HCT116 (cell line): ENCODE measurements around the gene TSC22D3. TPM values are rescaled to one million over a fixed set of nuclear protein-coding genes. Genes with fewer than 3 reads are reported as not detected.

ENCODE experiments used
- ATAC-seq: fragments of 200-7000 bp; cut with Tn5 transposase; 2 replicates; pipeline ENCODE4 v1.9.1; 2020; ENCODE audit warnings: mild to moderate bottlenecking, moderate library complexity
- BruUV-seq: library from RNA; stranded (reverse); fragments of 400-500 nt; replicated peaks from 2 replicates; lab custom pipeline; 2021; lab: Mats Ljungman, UMichigan
- CTCF ChIA-PET: fragments of 300-600 bp; sonication (Branson Sonifier 250); formaldehyde crosslinking; loops from one replicate; lab custom pipeline; 2021; ENCODE audit warnings: antibody characterized with exemption; lab: Charles Lee
- POLR2A ChIA-PET: fragments of 300-600, 350-600 bp; sonication (Branson Sonifier 250); formaldehyde crosslinking; loops from one replicate; lab custom pipeline; 2021; ENCODE audit warnings: antibody characterized with exemption; lab: Charles Lee
- RAD21 ChIA-PET, 2 experiments: fragments of 300-600 bp; sonication (Branson Sonifier 250); formaldehyde crosslinking; loops; one replicate each; lab custom pipeline; 2023; ENCODE audit warnings: low total read pairs in 2 of 2; ENCODE audit not compliant: uncharacterized antibody in 2 of 2, unreplicated experiment in 2 of 2, low non-redundant PET in 1 of 2; lab: Charles Lee
- DNase-seq: peaks from one replicate; pipeline ENCODE4 v3.0.0-alpha.2; 2010; ENCODE audit warnings: low read depth, low spot score
- H2AFZ ChIP-seq: fragments of 200-600 bp; shearing (Covaris generic), sonication (generic); 2 replicates; pipeline ENCODE4 v1.6.1; 2017; ENCODE audit warnings: low read depth, mixed run types, mixed read lengths, antibody characterized with exemption, low read length; ENCODE audit not compliant: poor library complexity, severe bottlenecking
- H3K27ac ChIP-seq: 2 replicates; pipeline ENCODE4 v1.5.1; 2012; ENCODE audit warnings: low read depth, low read length
- H3K27me3 ChIP-seq: fragments of 200-600 bp; sonication (generic); 2 replicates; pipeline ENCODE4 v1.6.1; 2016; ENCODE audit warnings: mixed run types, low read length, mixed read lengths; ENCODE audit not compliant: insufficient read depth
- H3K36me3 ChIP-seq, 2 experiments: fragments of 200-500 bp in 1 of 2; fragments of 200-600 bp in 1 of 2; sonication (Bioruptor generic) in 1 of 2; sonication (generic) in 1 of 2; 2 replicates each; pipeline versions ENCODE4 v1.5.1 to v1.6.1; 2014 to 2016; ENCODE audit warnings: low read length in 2 of 2, inconsistent platforms in 1 of 2, mixed read lengths in 1 of 2, mixed run types in 1 of 2; ENCODE audit not compliant: insufficient read depth in 2 of 2, control insufficient read depth in 1 of 2
- H3K4me1 ChIP-seq, 2 experiments: fragments of 200-600 bp in 1 of 2; sonication (generic) in 1 of 2; 2 replicates each; pipeline versions ENCODE4 v1.5.1 to v1.6.1; 2012 to 2017; ENCODE audit warnings: low read length in 2 of 2, inconsistent platforms in 1 of 2, mild to moderate bottlenecking in 1 of 2, mixed read lengths in 1 of 2, mixed run types in 1 of 2, moderate library complexity in 1 of 2; ENCODE audit not compliant: insufficient read depth in 2 of 2, control insufficient read depth in 1 of 2
- H3K4me2 ChIP-seq: fragments of 200-600 bp; sonication (generic); 2 replicates; pipeline ENCODE4 v1.6.1; 2017; ENCODE audit warnings: mixed run types, low read length, mixed read lengths
- H3K4me3 ChIP-seq, 2 experiments: fragments of 200-600 bp in 1 of 2; sonication (generic) in 1 of 2; replicated peaks in 1 of 2; 2 replicates each; pipeline ENCODE4 v1.5.1; 2011 to 2016; ENCODE audit warnings: low read length in 2 of 2, control low read depth in 1 of 2, low read depth in 1 of 2, mild to moderate bottlenecking in 1 of 2, mixed read lengths in 1 of 2, mixed run types in 1 of 2
- H3K79me2 ChIP-seq: fragments of 200-600 bp; sonication (generic); 2 replicates; pipeline ENCODE4 v1.6.1; 2017; ENCODE audit warnings: mild to moderate bottlenecking, mixed run types, low read length, moderate library complexity, mixed read lengths; ENCODE audit not compliant: insufficient read depth
- H3K9ac ChIP-seq: fragments of 200-600 bp; sonication (generic); 2 replicates; pipeline ENCODE4 v1.6.1; 2016; ENCODE audit warnings: low read length, mixed read lengths
- H3K9me2 ChIP-seq: fragments of 200-600 bp; sonication (generic), shearing (Covaris generic); 2 replicates; pipeline ENCODE4 v1.6.1; 2017; ENCODE audit warnings: mixed run types, mild to moderate bottlenecking, moderate library complexity; ENCODE audit not compliant: insufficient read depth
- H3K9me3 ChIP-seq, 2 experiments: fragments of 200-500 bp in 1 of 2; fragments of 200-600 bp in 1 of 2; sonication (Bioruptor generic) in 1 of 2; sonication (generic) in 1 of 2; 2 replicates each; pipeline ENCODE4 v1.6.1; 2014 to 2017; ENCODE audit warnings: low read length in 2 of 2, mixed read lengths in 2 of 2, inconsistent platforms in 1 of 2, low read depth in 1 of 2, mild to moderate bottlenecking in 1 of 2, mixed run types in 1 of 2, moderate library complexity in 1 of 2; ENCODE audit not compliant: control insufficient read depth in 1 of 2, insufficient read depth in 1 of 2
- H4K20me1 ChIP-seq: fragments of 200-600 bp; sonication (generic), shearing (Covaris generic); 2 replicates; pipeline ENCODE4 v1.6.1; 2017; ENCODE audit warnings: mixed run types, mild to moderate bottlenecking, moderate library complexity; ENCODE audit not compliant: insufficient read depth
- EZH2 ChIP-seq: fragments of 200-600 bp; sonication (generic); IDR thresholded peaks from 2 replicates; pipeline ENCODE4 v1.6.1; 2017; ENCODE audit warnings: antibody characterized with exemption, mixed run types
- JUND ChIP-seq: IDR thresholded peaks from 2 replicates; pipeline ENCODE4 v1.6.1; 2012
- POLR2AphosphoS5 ChIP-seq: IDR thresholded peaks from 2 replicates; pipeline ENCODE4 v1.6.1; 2011; ENCODE audit warnings: mild to moderate bottlenecking, low read depth, low read length, moderate library complexity
- SIN3A ChIP-seq: IDR thresholded peaks from 2 replicates; pipeline ENCODE4 v1.6.1; 2012; ENCODE audit warnings: low read depth
- SP1 ChIP-seq: IDR thresholded peaks from 2 replicates; pipeline ENCODE4 v1.6.1; 2012; ENCODE audit warnings: low read depth
- SRF ChIP-seq: IDR thresholded peaks from 2 replicates; pipeline ENCODE4 v1.6.1; 2012; ENCODE audit warnings: low read depth
- TCF7L2 ChIP-seq: IDR thresholded peaks from 2 replicates; pipeline ENCODE4 v1.7.0; 2011; ENCODE audit warnings: borderline replicate concordance, inconsistent platforms; ENCODE audit not compliant: insufficient read depth, insufficient read length; ENCODE audit errors: extremely low read depth
- ZFX ChIP-seq: fragments of 450-650 bp; IDR thresholded peaks from 2 replicates; pipeline ENCODE4 v1.6.1; 2017
- ZNF274 ChIP-seq: fragments of 200-500 bp; sonication (Bioruptor generic); IDR thresholded peaks from 2 replicates; pipeline ENCODE4 v1.6.1; 2014; ENCODE audit warnings: mild to moderate bottlenecking, low read depth, low read length, inconsistent platforms
- intact Hi-C: fragments of 100-400 bp; cut with micrococcal nuclease; formaldehyde crosslinking; loops from 2 replicates; pipeline ENCODE4 v1.10.0; 2022
- total RNA-seq: library from RNA; stranded (reverse); gene quantifications from one replicate; pipeline ENCODE4 v1.2.1, GENCODE V29; 2021; ENCODE audit not compliant: unreplicated experiment
- TF ChIP-seq, protein P1 (sequence below): IDR thresholded peaks from 2 replicates; pipeline ENCODE4 v1.6.1; 2012
- TF ChIP-seq, protein P2 (sequence below): IDR thresholded peaks from 2 replicates; pipeline ENCODE4 v1.6.1; 2012; ENCODE audit warnings: low read depth
- TF ChIP-seq, protein P3 (sequence below), 3 experiments: fragments of 200-600 bp in 1 of 3; sonication (generic) in 1 of 3; IDR thresholded peaks in 2 of 3; conservative IDR thresholded peaks in 1 of 3; 2 replicates each; pipeline ENCODE4 v1.5.1; 2012 to 2017; ENCODE audit warnings: low read depth in 2 of 3, low read length in 2 of 3, antibody characterized with exemption in 1 of 3, borderline replicate concordance in 1 of 3, control low read depth in 1 of 3, mild to moderate bottlenecking in 1 of 3, mixed read lengths in 1 of 3, mixed run types in 1 of 3, moderate library complexity in 1 of 3; ENCODE audit not compliant: insufficient read depth in 1 of 3
- TF ChIP-seq, protein P4 (sequence below): IDR thresholded peaks from 2 replicates; pipeline ENCODE4 v1.6.1; 2011; ENCODE audit warnings: mild to moderate bottlenecking, low read length, moderate library complexity; ENCODE audit not compliant: insufficient replicate concordance; ENCODE audit errors: extremely low read depth

The TSC22D3 gene
- total RNA-seq, 1 experiment from 2014 or later = 24.6 TPM

DNA sequence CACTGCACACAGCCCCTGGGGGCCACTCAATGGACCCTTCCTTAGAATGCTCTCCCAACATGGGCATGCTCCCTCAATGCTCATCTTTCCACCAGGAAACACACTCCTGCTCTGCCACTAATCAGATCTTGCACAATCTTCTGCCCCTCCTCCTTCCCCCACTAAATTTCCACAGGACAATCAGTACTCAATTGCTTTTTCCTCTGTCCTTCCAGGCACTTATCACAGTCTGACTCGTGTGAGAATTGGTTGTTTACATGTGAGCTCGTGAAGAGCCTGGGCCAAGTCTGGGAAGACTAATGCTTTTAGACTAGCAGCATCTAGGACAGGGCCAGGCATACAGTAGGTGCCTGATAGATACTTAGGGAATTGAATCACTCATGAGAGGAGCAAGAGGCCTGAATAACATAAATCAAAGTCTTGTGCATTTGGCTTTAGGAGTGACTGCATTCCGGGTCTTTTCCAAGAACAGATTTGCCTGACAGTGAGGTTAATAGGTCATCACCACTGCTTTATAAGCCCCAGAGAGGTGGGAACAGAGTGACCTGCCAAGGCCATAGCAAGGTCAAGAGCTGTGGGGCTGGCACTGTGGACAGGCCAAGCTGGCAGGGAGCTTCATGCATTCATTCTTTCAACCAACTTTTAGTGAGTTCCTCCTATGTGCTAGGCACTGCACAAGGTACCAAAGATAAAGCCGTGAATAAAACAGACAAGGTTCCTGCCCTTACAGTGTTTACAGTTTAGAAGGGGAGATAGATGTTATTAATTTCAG, 92.3 kb downstream of the TSC22D3 start:
- intact Hi-C loops = no loop called here
- CTCF ChIA-PET = no interaction called here
- Histone ChIP-seq H3K36me3 (no peaks in the 10 kb centered on the region), H3K4me2 (no peak overlapping the region), H3K79me2 (no peaks in the 10 kb centered on the region), H2AFZ (no peak overlapping the region), H3K27me3 (no peaks in the 10 kb centered on the region), H3K4me1 (peaks cover 5 to 20% of the 10 kb centered on the region in 2 experiments; a peak in 3 of 4 replicates), H3K9me2 (no peaks in the 10 kb centered on the region), H4K20me1 (no peaks in the 10 kb centered on the region)
- BruUV-seq = no TSS peak
- DNase-seq (no peak), ATAC-seq (no peak)
- RAD21 ChIA-PET = no interaction called here
- no peak for TF ChIP-seq JUND
- TF ChIP-seq SRF = no peak
- TF ChIP-seq, protein P1, sequence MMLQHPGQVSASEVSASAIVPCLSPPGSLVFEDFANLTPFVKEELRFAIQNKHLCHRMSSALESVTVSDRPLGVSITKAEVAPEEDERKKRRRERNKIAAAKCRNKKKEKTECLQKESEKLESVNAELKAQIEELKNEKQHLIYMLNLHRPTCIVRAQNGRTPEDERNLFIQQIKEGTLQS = no peak
- TF ChIP-seq, protein P2, sequence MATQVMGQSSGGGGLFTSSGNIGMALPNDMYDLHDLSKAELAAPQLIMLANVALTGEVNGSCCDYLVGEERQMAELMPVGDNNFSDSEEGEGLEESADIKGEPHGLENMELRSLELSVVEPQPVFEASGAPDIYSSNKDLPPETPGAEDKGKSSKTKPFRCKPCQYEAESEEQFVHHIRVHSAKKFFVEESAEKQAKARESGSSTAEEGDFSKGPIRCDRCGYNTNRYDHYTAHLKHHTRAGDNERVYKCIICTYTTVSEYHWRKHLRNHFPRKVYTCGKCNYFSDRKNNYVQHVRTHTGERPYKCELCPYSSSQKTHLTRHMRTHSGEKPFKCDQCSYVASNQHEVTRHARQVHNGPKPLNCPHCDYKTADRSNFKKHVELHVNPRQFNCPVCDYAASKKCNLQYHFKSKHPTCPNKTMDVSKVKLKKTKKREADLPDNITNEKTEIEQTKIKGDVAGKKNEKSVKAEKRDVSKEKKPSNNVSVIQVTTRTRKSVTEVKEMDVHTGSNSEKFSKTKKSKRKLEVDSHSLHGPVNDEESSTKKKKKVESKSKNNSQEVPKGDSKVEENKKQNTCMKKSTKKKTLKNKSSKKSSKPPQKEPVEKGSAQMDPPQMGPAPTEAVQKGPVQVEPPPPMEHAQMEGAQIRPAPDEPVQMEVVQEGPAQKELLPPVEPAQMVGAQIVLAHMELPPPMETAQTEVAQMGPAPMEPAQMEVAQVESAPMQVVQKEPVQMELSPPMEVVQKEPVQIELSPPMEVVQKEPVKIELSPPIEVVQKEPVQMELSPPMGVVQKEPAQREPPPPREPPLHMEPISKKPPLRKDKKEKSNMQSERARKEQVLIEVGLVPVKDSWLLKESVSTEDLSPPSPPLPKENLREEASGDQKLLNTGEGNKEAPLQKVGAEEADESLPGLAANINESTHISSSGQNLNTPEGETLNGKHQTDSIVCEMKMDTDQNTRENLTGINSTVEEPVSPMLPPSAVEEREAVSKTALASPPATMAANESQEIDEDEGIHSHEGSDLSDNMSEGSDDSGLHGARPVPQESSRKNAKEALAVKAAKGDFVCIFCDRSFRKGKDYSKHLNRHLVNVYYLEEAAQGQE = no peak
- no peak for TF ChIP-seq SP1
- TF ChIP-seq POLR2AphosphoS5 = no peak
- no peak for TF ChIP-seq TCF7L2
- TF ChIP-seq SIN3A = no peak
- TF ChIP-seq, protein P3, sequence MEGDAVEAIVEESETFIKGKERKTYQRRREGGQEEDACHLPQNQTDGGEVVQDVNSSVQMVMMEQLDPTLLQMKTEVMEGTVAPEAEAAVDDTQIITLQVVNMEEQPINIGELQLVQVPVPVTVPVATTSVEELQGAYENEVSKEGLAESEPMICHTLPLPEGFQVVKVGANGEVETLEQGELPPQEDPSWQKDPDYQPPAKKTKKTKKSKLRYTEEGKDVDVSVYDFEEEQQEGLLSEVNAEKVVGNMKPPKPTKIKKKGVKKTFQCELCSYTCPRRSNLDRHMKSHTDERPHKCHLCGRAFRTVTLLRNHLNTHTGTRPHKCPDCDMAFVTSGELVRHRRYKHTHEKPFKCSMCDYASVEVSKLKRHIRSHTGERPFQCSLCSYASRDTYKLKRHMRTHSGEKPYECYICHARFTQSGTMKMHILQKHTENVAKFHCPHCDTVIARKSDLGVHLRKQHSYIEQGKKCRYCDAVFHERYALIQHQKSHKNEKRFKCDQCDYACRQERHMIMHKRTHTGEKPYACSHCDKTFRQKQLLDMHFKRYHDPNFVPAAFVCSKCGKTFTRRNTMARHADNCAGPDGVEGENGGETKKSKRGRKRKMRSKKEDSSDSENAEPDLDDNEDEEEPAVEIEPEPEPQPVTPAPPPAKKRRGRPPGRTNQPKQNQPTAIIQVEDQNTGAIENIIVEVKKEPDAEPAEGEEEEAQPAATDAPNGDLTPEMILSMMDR (IDR thresholded peaks at IDR 0.05 in 2 of 3, conservative IDR thresholded peaks at IDR 0.05 in 1 of 3; ENCODE audit: borderline replicate concordance in 1 of 3, insufficient read depth in 1 of 3, low read depth in 2 of 3, low read length in 2 of 3) = no peak
- no peak for TF ChIP-seq EZH2
- TF ChIP-seq, protein P4, sequence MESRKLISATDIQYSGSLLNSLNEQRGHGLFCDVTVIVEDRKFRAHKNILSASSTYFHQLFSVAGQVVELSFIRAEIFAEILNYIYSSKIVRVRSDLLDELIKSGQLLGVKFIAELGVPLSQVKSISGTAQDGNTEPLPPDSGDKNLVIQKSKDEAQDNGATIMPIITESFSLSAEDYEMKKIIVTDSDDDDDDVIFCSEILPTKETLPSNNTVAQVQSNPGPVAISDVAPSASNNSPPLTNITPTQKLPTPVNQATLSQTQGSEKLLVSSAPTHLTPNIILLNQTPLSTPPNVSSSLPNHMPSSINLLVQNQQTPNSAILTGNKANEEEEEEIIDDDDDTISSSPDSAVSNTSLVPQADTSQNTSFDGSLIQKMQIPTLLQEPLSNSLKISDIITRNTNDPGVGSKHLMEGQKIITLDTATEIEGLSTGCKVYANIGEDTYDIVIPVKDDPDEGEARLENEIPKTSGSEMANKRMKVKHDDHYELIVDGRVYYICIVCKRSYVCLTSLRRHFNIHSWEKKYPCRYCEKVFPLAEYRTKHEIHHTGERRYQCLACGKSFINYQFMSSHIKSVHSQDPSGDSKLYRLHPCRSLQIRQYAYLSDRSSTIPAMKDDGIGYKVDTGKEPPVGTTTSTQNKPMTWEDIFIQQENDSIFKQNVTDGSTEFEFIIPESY = no peak
- TF ChIP-seq ZNF274 = no peak
- TF ChIP-seq ZFX = no peak
- TF ChIP-seq, all 23 proteins: peak for 0
- Histone ChIP-seq H3K4me3 (no peak overlapping the region), H3K9me3 (no peaks in the 10 kb centered on the region), H3K9ac (no peak overlapping the region), H3K27ac (no peak overlapping the region)
- POLR2A ChIA-PET = interaction anchor here (0.6 kb wide), 1 partner anchor 10 kb away, joined by 3 read pairs; no protein-coding TSS in a partner anchor
